ENCODE results near the gene CEBPZ.

Gene CEBPZ

GRCh38 chr2:37180640-37181039, 50.8 kb downstream of the CEBPZ start:
- no peak for DNase-seq (ENCODE audit: low read depth)

GRCh38 chr2:37180006-37180639, 51.3 kb downstream of the CEBPZ start:
- DNase-seq (ENCODE audit: low read depth) = peak; percentile 16

GRCh38 chr2:37173741-37174140, 57.7 kb downstream of the CEBPZ start:
- no peak for DNase-seq (ENCODE audit: low read depth)

GRCh38 chr2:37171624-37171950, 59.8 kb downstream of the CEBPZ start:
- no peak for DNase-seq (ENCODE audit: low read depth)

- peak; percentile 18 for DNase-seq (ENCODE audit: low read depth)
These were observed 63.0 kb downstream of the CEBPZ start for GRCh38 chr2:37168217-37168981.

- no peak for DNase-seq (ENCODE audit: low read depth)
These were observed 63.7 kb downstream of the CEBPZ start for GRCh38 chr2:37167636-37168180.

GRCh38 chr2:37164757-37165156, 66.6 kb downstream of the CEBPZ start:
- DNase-seq (ENCODE audit: low read depth) = no peak

- DNase-seq (ENCODE audit: low read depth) = peak; percentile 87
These were observed 74.3 kb downstream of the CEBPZ start, which contains the start of gene EIF2AK2 for GRCh38 chr2:37156857-37157714. EIF2AK2 (minus strand) TSS chr2:37156980; CDS start chr2:37147806, 9,174 bp downstream.

- peak; percentile 46 for DNase-seq (ENCODE audit: low read depth)
These were observed 75.1 kb downstream of the CEBPZ start for GRCh38 chr2:37156071-37156856.

GRCh38 chr2:37154785-37155184, 76.6 kb downstream of the CEBPZ start:
- DNase-seq (ENCODE audit: low read depth) = no peak

- DNase-seq (ENCODE audit: low read depth) = no peak
These were observed 78.2 kb downstream of the CEBPZ start for GRCh38 chr2:37153224-37153623.
